Measurements from ENCODE around the gene CLEC4F.
A peak's percentile ranks its signal among the peaks of the same experiment; 100 is the strongest.

Gene CLEC4F

DNA sequence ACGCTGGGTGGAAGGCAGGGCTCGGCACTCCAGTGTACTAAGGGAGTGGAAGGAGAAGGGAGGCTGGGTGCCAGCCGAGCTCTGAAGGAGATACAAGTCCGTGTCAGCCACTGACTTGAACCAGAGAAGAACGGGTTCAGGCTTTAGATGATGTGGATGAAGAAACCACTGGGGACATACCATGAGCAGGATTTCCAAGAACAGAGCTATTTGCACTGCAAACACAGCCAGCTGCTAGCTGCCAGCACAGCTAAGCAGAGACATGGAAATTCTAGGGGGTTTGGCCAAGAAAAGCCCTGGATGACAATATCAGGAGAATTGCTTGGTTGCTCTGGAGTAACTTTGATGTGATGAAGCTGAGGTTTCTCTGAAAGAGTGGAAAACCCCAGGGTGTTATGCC is 10.0 kb upstream of the CLEC4F start:
- no peak overlapping the region for H3K4ac ChIP-seq (ENCODE audit: low read depth in 1 of 2, low read length in 2 of 2)
- no peak for DNase-seq
- no peak overlapping the region for H2AK5ac ChIP-seq (ENCODE audit: low read length, severe bottlenecking)
- H2BK5ac ChIP-seq (ENCODE audit: low read depth, low read length, poor library complexity, severe bottlenecking), result no peak overlapping the region
- H3K9me3 ChIP-seq (ENCODE audit: control insufficient read depth, low read length), result no peaks in the 10 kb centered on the region
- no peak overlapping the region for H3K18ac ChIP-seq (ENCODE audit: low read depth in 1 of 2, low read length in 2 of 2)
- peak overlapping the region in 1 of 2 experiments; percentile 10 for H3K4me3 ChIP-seq (ENCODE audit: insufficient read depth in 1 of 2, low read depth in 1 of 2, low read length in 2 of 2)
- H3K9ac ChIP-seq (ENCODE audit: low read length), result no peak overlapping the region
- WGBS, result 82% methylated on average over 5 of the region's 5 CpGs
- H2AFZ ChIP-seq (ENCODE audit: low read depth, low read length), result no peak overlapping the region
- H2BK15ac ChIP-seq (ENCODE audit: low read depth, poor library complexity, severe bottlenecking), result no peak overlapping the region
- H4K8ac ChIP-seq (ENCODE audit: low read length), result no peak overlapping the region
- no peaks in the 10 kb centered on the region for H3K36me3 ChIP-seq (ENCODE audit: control insufficient read depth in 1 of 2, insufficient read depth in 2 of 2, low read depth in 1 of 2, low read length in 2 of 2)
- H3K27ac ChIP-seq (ENCODE audit: low read length, poor library complexity, severe bottlenecking), result no peak overlapping the region
- H3K27me3 ChIP-seq (ENCODE audit: control insufficient read depth in 1 of 2, insufficient read depth in 1 of 2, low read length in 2 of 2), result peaks cover 27 to 44% of the 10 kb centered on the region in 2 experiments
- H3K4me1 ChIP-seq (ENCODE audit: control insufficient read depth, insufficient read depth, low read depth, low read length), result no peaks in the 10 kb centered on the region
- H2BK120ac ChIP-seq (ENCODE audit: low read depth, low read length), result no peak overlapping the region
- H3K14ac ChIP-seq (ENCODE audit: low read length in 2 of 2), result no peak overlapping the region
- no peak overlapping the region for H3K4me2 ChIP-seq (ENCODE audit: low read length, poor library complexity, severe bottlenecking)
- H3K79me1 ChIP-seq (replicated peaks; ENCODE audit: low read length, poor library complexity, severe bottlenecking), result no peaks in the 10 kb centered on the region
- H2BK12ac ChIP-seq (ENCODE audit: low read length in 2 of 2), result no peak overlapping the region
- no peak overlapping the region for H4K91ac ChIP-seq (ENCODE audit: low read length)
- no peak overlapping the region for H3K23ac ChIP-seq (ENCODE audit: low read length in 2 of 2)

DNA sequence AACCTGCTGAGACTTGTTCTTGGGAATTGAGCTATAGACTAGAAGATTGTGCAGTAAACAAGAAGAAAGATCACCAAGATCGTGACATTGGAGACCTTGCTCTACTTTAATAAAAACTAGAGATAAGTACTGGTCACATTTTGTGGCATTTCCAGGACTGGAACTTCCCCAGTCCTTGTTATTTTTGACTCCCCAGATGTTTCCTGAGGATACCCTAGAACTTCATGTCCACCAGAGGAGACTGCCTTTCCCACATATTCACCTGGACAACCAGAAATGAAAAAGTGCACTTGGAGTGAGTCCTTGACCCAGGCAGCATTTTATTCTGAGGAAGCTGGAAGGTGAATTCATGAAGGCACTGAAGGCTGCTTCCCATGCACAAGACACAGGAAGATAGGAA is 9.5 kb upstream of the CLEC4F start:
- no peak overlapping the region for H2BK5ac ChIP-seq (ENCODE audit: low read depth, low read length, poor library complexity, severe bottlenecking)
- H2AFZ ChIP-seq (ENCODE audit: low read depth, low read length), result no peak overlapping the region
- H3K14ac ChIP-seq (ENCODE audit: low read length in 2 of 2), result no peak overlapping the region
- H3K4ac ChIP-seq (ENCODE audit: low read depth in 1 of 2, low read length in 2 of 2), result no peak overlapping the region
- H3K18ac ChIP-seq (ENCODE audit: low read depth in 1 of 2, low read length in 2 of 2), result no peak overlapping the region
- no peak overlapping the region for H2BK120ac ChIP-seq (ENCODE audit: low read depth, low read length)
- DNase-seq, result no peak
- H2BK12ac ChIP-seq (ENCODE audit: low read length in 2 of 2), result no peak overlapping the region
- H3K36me3 ChIP-seq (ENCODE audit: control insufficient read depth in 1 of 2, insufficient read depth in 2 of 2, low read depth in 1 of 2, low read length in 2 of 2), result no peaks in the 10 kb centered on the region
- H3K4me2 ChIP-seq (ENCODE audit: low read length, poor library complexity, severe bottlenecking), result no peak overlapping the region
- 63% methylated on average over 1 of the region's 1 CpG for WGBS
- no peaks in the 10 kb centered on the region for H3K4me1 ChIP-seq (ENCODE audit: control insufficient read depth, insufficient read depth, low read depth, low read length)
- H3K23ac ChIP-seq (ENCODE audit: low read length in 2 of 2), result no peak overlapping the region
- no peak overlapping the region for H2AK5ac ChIP-seq (ENCODE audit: low read length, severe bottlenecking)
- H3K27ac ChIP-seq (ENCODE audit: low read length, poor library complexity, severe bottlenecking), result no peak overlapping the region
- H2BK15ac ChIP-seq (ENCODE audit: low read depth, poor library complexity, severe bottlenecking), result no peak overlapping the region
- H3K9ac ChIP-seq (ENCODE audit: low read length), result no peak overlapping the region
- no peak overlapping the region for H4K8ac ChIP-seq (ENCODE audit: low read length)
- no peak overlapping the region for H4K91ac ChIP-seq (ENCODE audit: low read length)
- no peaks in the 10 kb centered on the region for H3K79me1 ChIP-seq (replicated peaks; ENCODE audit: low read length, poor library complexity, severe bottlenecking)
- H3K4me3 ChIP-seq (ENCODE audit: insufficient read depth in 1 of 2, low read depth in 1 of 2, low read length in 2 of 2), result no peak overlapping the region
- H3K9me3 ChIP-seq (ENCODE audit: control insufficient read depth, low read length), result no peaks in the 10 kb centered on the region
- H3K27me3 ChIP-seq (ENCODE audit: control insufficient read depth in 1 of 2, insufficient read depth in 1 of 2, low read length in 2 of 2), result peaks cover 27 to 43% of the 10 kb centered on the region in 2 experiments

DNA sequence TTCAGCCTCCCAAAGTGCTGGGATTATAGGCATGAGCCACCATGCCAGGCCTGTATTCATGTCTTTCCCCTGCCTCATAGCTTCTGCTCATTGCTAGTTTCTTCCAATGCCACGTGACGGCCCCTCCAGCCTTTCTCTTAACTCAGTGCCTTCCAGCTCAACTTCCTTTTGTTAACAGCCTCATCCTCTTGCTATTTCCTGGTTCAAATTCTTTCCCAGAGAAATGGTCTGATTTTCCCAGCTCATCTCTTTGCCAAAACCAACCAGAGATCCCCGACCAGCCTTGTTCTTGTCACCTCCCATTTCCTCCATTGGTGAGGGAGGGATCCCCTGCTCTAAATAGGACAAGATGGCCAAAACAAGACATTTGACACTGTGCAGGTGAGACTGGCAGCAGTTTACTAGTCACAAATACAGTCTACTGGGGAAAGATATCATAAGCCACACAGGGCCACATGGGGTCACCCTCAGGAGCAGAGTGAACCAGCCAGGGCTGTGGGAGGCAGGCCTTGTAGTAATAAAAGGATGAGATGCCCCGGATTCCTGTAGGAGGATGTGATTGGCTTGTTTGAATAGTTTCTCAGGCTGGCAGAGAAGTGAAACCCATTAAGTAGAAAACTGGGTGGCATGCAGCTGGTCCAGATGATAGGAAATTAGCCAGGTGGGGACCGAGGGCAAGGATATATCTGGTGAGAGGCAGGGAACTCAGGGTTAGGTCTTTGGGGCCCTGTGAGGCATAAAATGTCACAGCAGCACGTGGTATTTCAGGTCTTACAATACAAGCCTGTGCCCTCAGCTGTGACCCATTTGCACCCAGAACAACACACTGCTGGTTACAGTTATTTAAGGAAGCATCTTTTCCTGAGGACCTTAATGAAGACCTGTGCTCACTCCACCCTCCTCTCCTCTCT is 8.8 kb upstream of the CLEC4F start:
- Histone ChIP-seq H2AK5ac (ENCODE audit: low read length, severe bottlenecking) (no peak overlapping the region), H4K8ac (ENCODE audit: low read length) (no peak overlapping the region), H3K4me1 (ENCODE audit: control insufficient read depth, insufficient read depth, low read depth, low read length) (no peaks in the 10 kb centered on the region), H2BK120ac (ENCODE audit: low read depth, low read length) (no peak overlapping the region), H3K23ac (ENCODE audit: low read length in 2 of 2) (no peak overlapping the region), H3K4ac (ENCODE audit: low read depth in 1 of 2, low read length in 2 of 2) (no peak overlapping the region), H2BK12ac (ENCODE audit: low read length in 2 of 2) (no peak overlapping the region), H2BK15ac (ENCODE audit: low read depth, poor library complexity, severe bottlenecking) (no peak overlapping the region), H3K14ac (ENCODE audit: low read length in 2 of 2) (no peak overlapping the region), H3K4me2 (ENCODE audit: low read length, poor library complexity, severe bottlenecking) (no peak overlapping the region), H3K36me3 (ENCODE audit: control insufficient read depth in 1 of 2, insufficient read depth in 2 of 2, low read depth in 1 of 2, low read length in 2 of 2) (no peaks in the 10 kb centered on the region), H2BK5ac (ENCODE audit: low read depth, low read length, poor library complexity, severe bottlenecking) (no peak overlapping the region), H3K27me3 (ENCODE audit: control insufficient read depth in 1 of 2, insufficient read depth in 1 of 2, low read length in 2 of 2) (peaks cover 27 to 41% of the 10 kb centered on the region in 2 experiments), H2AFZ (ENCODE audit: low read depth, low read length) (no peak overlapping the region), H3K79me1 (replicated peaks; ENCODE audit: low read length, poor library complexity, severe bottlenecking) (no peaks in the 10 kb centered on the region), H3K18ac (ENCODE audit: low read depth in 1 of 2, low read length in 2 of 2) (no peak overlapping the region), H3K9ac (ENCODE audit: low read length) (no peak overlapping the region), H4K91ac (ENCODE audit: low read length) (no peak overlapping the region), H3K4me3 (ENCODE audit: insufficient read depth in 1 of 2, low read depth in 1 of 2, low read length in 2 of 2) (no peak overlapping the region), H3K9me3 (ENCODE audit: control insufficient read depth, low read length) (no peaks in the 10 kb centered on the region), H3K27ac (ENCODE audit: low read length, poor library complexity, severe bottlenecking) (no peak overlapping the region)
- DNase-seq, result no peak
- WGBS, result 52% methylated on average over 6 of the region's 6 CpGs

DNA sequence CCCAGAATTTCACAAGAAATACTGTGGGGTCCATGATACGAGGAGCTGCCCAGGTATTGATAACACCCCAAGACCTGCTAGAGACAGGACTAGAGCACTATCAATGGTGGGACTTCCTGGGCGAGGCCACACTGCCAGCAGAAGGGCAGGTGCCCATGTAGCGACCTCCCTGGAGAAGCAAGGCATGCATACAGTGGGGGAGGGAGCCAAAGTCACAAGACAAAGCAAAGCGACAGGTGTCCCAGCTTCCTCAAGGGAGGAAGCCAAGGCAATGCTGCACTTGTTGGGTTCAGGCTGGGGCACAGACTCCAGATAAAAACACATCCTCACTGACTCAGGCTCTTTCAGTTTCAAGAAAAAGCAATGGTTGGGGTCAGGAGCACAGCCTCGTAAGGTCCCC is 7.7 kb upstream of the CLEC4F start:
- 55% methylated on average over 5 of the region's 5 CpGs for WGBS
- H3K18ac ChIP-seq (ENCODE audit: low read depth in 1 of 2, low read length in 2 of 2), result no peak overlapping the region
- no peaks in the 10 kb centered on the region for H3K9me3 ChIP-seq (ENCODE audit: control insufficient read depth, low read length)

More for the DNA sequence above, 7.7 kb upstream of the CLEC4F start:
- Histone ChIP-seq H4K91ac (ENCODE audit: low read length) (no peak overlapping the region), H3K27ac (ENCODE audit: low read length, poor library complexity, severe bottlenecking) (no peak overlapping the region), H2BK5ac (ENCODE audit: low read depth, low read length, poor library complexity, severe bottlenecking) (no peak overlapping the region), H2BK120ac (ENCODE audit: low read depth, low read length) (no peak overlapping the region), H2BK12ac (ENCODE audit: low read length in 2 of 2) (no peak overlapping the region), H3K4me2 (ENCODE audit: low read length, poor library complexity, severe bottlenecking) (no peak overlapping the region), H3K4ac (ENCODE audit: low read depth in 1 of 2, low read length in 2 of 2) (no peak overlapping the region), H3K36me3 (ENCODE audit: control insufficient read depth in 1 of 2, insufficient read depth in 2 of 2, low read depth in 1 of 2, low read length in 2 of 2) (no peaks in the 10 kb centered on the region), H3K79me1 (replicated peaks; ENCODE audit: low read length, poor library complexity, severe bottlenecking) (no peaks in the 10 kb centered on the region), H3K4me3 (ENCODE audit: insufficient read depth in 1 of 2, low read depth in 1 of 2, low read length in 2 of 2) (no peak overlapping the region), H3K27me3 (ENCODE audit: control insufficient read depth in 1 of 2, insufficient read depth in 1 of 2, low read length in 2 of 2) (peaks cover 31 to 37% of the 10 kb centered on the region in 2 experiments), H3K23ac (ENCODE audit: low read length in 2 of 2) (no peak overlapping the region), H2AFZ (ENCODE audit: low read depth, low read length) (no peak overlapping the region), H2BK15ac (ENCODE audit: low read depth, poor library complexity, severe bottlenecking) (no peak overlapping the region), H4K8ac (ENCODE audit: low read length) (no peak overlapping the region), H2AK5ac (ENCODE audit: low read length, severe bottlenecking) (no peak overlapping the region), H3K4me1 (ENCODE audit: control insufficient read depth, insufficient read depth, low read depth, low read length) (no peaks in the 10 kb centered on the region), H3K14ac (ENCODE audit: low read length in 2 of 2) (no peak overlapping the region), H3K9ac (ENCODE audit: low read length) (no peak overlapping the region)
- DNase-seq, result no peak
